Neural progenitor cell (in vitro differentiated cells): ENCODE measurements around the gene MAGEA9. TPM values are rescaled to one million over a fixed set of nuclear protein-coding genes. Genes with fewer than 3 reads are reported as not detected.
A peak's percentile ranks its signal among the peaks of the same experiment; 100 is the strongest.

Experiments used
- DNase-seq: peaks from one replicate; pipeline ENCODE4 v3.0.0-alpha.2; 2016; ENCODE audit warnings: low spot score
- H2AFZ ChIP-seq: fragments of 200-600 bp; sonication (generic); replicated peaks from 2 replicates; pipeline ENCODE4 v1.6.1; 2016; ENCODE audit warnings: antibody characterized with exemption
- H3F3A ChIP-seq: fragments of 200-600 bp; sonication (generic); 2 replicates; pipeline ENCODE4 v1.6.1; 2016; ENCODE audit warnings: antibody characterized with exemption, low read depth
- H3K27ac ChIP-seq: fragments of 200-600 bp; sonication (generic); 2 replicates; pipeline ENCODE4 v1.5.1; 2016; ENCODE audit warnings: mild to moderate bottlenecking
- H3K27me3 ChIP-seq: fragments of 200-600 bp; sonication (generic); 2 replicates; pipeline ENCODE4 v1.6.1; 2016; ENCODE audit warnings: mild to moderate bottlenecking, moderate library complexity
- H3K36me3 ChIP-seq: fragments of 200-600 bp; sonication (generic); 2 replicates; pipeline ENCODE4 v1.5.1; 2016
- H3K4me1 ChIP-seq: fragments of 200-600 bp; sonication (generic); 2 replicates; pipeline ENCODE4 v1.6.1; 2016; ENCODE audit warnings: mixed run types
- H3K4me2 ChIP-seq: fragments of 200-600 bp; sonication (generic); 2 replicates; pipeline ENCODE4 v1.6.1; 2016
- H3K4me3 ChIP-seq: fragments of 200-600 bp; sonication (generic); 2 replicates; pipeline ENCODE4 v1.5.1; 2016
- H3K79me2 ChIP-seq: fragments of 200-600 bp; sonication (generic); 2 replicates; pipeline ENCODE4 v1.6.1; 2016; ENCODE audit warnings: low read depth
- H3K9ac ChIP-seq: fragments of 200-600 bp; sonication (generic); 2 replicates; pipeline ENCODE4 v1.6.1; 2016
- H3K9me3 ChIP-seq: fragments of 200-600 bp; sonication (generic); 2 replicates; pipeline ENCODE4 v1.5.1; 2016; ENCODE audit warnings: low read depth
- H4K20me1 ChIP-seq: fragments of 200-600 bp; sonication (generic); 2 replicates; pipeline ENCODE4 v1.6.1; 2016; ENCODE audit warnings: low read depth
- H3K27ac Mint-ChIP-seq: 3 replicates; pipeline ENCODE4 v1.8.0; 2021; ENCODE audit warnings: mixed read lengths
- H3K27me3 Mint-ChIP-seq: 2 replicates; pipeline ENCODE4 v1.8.0; 2022; ENCODE audit warnings: low read depth, mild to moderate bottlenecking, inconsistent platforms, moderate library complexity, mixed read lengths; ENCODE audit not compliant: insufficient read depth
- H3K36me3 Mint-ChIP-seq: 3 replicates; pipeline ENCODE4 v1.8.0; 2021; ENCODE audit warnings: mixed read lengths
- H3K4me1 Mint-ChIP-seq: 3 replicates; pipeline ENCODE4 v1.8.0; 2021; ENCODE audit warnings: mixed read lengths
- H3K4me3 Mint-ChIP-seq: 3 replicates; pipeline ENCODE4 v1.8.0; 2021; ENCODE audit warnings: mild to moderate bottlenecking, moderate library complexity, mixed read lengths
- H3K9me3 Mint-ChIP-seq: 3 replicates; pipeline ENCODE4 v1.8.0; 2020; ENCODE audit warnings: mixed read lengths
- EZH2 ChIP-seq: fragments of 200-600 bp; sonication (generic); IDR thresholded peaks from 2 replicates; pipeline ENCODE4 v1.6.1; 2017; ENCODE audit warnings: antibody characterized with exemption, mild to moderate bottlenecking, moderate library complexity
- EZH2phosphoT487 ChIP-seq: fragments of 200-600 bp; sonication (generic); IDR thresholded peaks from 2 replicates; pipeline ENCODE4 v1.6.1; 2017; ENCODE audit warnings: antibody characterized with exemption
- total RNA-seq: library from RNA; depleted of rRNA; stranded (reverse); fragments of >200 nt; gene quantifications from 2 replicates; pipeline ENCODE4 v1.2.3, GENCODE V29; 2015; ENCODE audit warnings: low replicate concordance
- TF ChIP-seq, protein P1 (sequence below): fragments of 200-600 bp; sonication (generic); IDR thresholded peaks from 2 replicates; pipeline ENCODE4 v1.5.1; 2017; ENCODE audit warnings: antibody characterized with exemption, mild to moderate bottlenecking

The MAGEA9 gene
- total RNA-seq, 1 donor from 2014 or later, result not detected

DNA sequence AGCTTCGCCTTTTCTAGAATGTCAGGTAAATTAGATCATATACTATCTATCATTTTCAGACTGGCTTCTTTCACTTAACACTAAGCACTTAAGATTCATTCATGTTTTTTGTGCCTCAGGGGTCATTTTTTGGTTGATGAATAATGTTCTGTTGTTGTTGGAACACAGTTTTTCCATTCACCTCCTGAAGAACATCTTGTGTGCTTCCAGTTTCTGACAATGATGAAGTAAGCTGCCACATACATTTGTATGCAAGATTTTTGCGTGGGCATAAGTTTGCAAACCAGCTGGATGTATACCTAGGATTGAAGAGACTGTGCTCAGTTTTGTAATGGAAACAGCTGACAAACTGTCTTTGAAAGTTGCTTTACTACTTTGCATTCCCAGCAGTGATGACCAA lies 37.6 kb downstream of the MAGEA9 start:
- Histone ChIP-seq H3K79me2 (no peaks in the 10 kb centered on the region), H3K4me1 (no peaks in the 10 kb centered on the region), H3K27me3 (no peaks in the 10 kb centered on the region), H3K9ac (no peak overlapping the region), H4K20me1 (no peaks in the 10 kb centered on the region), H2AFZ (no peak overlapping the region), H3K27ac (no peak overlapping the region), H3K36me3 (no peaks in the 10 kb centered on the region), H3K4me2 (no peak overlapping the region), H3F3A (no peaks in the 10 kb centered on the region), H3K9me3 (no peaks in the 10 kb centered on the region), H3K4me3 (no peak overlapping the region)
- Mint-ChIP-seq H3K27ac (no peak overlapping the region), H3K27me3 (peaks cover 5% of the 10 kb centered on the region), H3K4me1 (no peaks in the 10 kb centered on the region), H3K36me3 (no peaks in the 10 kb centered on the region), H3K4me3 (no peak overlapping the region), H3K9me3 (peaks cover 2% of the 10 kb centered on the region)
- no peak for DNase-seq
- TF ChIP-seq EZH2 (no peak), EZH2phosphoT487 (no peak)
- TF ChIP-seq, protein P1, sequence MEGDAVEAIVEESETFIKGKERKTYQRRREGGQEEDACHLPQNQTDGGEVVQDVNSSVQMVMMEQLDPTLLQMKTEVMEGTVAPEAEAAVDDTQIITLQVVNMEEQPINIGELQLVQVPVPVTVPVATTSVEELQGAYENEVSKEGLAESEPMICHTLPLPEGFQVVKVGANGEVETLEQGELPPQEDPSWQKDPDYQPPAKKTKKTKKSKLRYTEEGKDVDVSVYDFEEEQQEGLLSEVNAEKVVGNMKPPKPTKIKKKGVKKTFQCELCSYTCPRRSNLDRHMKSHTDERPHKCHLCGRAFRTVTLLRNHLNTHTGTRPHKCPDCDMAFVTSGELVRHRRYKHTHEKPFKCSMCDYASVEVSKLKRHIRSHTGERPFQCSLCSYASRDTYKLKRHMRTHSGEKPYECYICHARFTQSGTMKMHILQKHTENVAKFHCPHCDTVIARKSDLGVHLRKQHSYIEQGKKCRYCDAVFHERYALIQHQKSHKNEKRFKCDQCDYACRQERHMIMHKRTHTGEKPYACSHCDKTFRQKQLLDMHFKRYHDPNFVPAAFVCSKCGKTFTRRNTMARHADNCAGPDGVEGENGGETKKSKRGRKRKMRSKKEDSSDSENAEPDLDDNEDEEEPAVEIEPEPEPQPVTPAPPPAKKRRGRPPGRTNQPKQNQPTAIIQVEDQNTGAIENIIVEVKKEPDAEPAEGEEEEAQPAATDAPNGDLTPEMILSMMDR, result no peak

DNA sequence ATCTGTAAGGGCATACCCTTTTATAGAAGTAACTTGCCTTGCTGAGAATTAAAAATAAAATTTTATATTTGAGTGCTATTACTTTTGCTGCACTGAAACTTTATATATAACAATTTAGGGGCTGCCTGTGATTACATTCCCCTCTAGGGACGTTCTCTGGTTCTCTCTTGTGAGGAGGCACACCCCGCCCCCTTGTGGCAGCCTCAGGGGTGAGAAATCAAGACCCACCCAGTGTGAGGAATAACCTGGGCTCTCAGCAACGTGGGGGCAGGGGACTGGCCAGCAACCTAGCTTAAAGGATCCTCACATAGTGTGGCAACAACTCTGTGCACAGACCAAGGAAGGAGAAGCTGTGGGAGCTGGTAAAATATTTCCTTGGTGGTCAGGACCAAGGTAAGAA lies 43.7 kb downstream of the MAGEA9 start:
- Histone ChIP-seq H3K27ac (no peak overlapping the region), H3K36me3 (no peaks in the 10 kb centered on the region), H3K4me2 (no peak overlapping the region), H2AFZ (no peak overlapping the region), H3K27me3 (peaks cover 7% of the 10 kb centered on the region), H3K4me1 (peaks cover 17% of the 10 kb centered on the region), H4K20me1 (no peaks in the 10 kb centered on the region), H3K9me3 (no peaks in the 10 kb centered on the region), H3K9ac (no peak overlapping the region), H3K4me3 (no peak overlapping the region), H3K79me2 (no peaks in the 10 kb centered on the region), H3F3A (peaks cover 29% of the 10 kb centered on the region)
- peak; percentile 43 for DNase-seq
- H3K9me3 Mint-ChIP-seq, result peaks cover 6% of the 10 kb centered on the region
- H3K27me3 Mint-ChIP-seq, result peaks cover 7% of the 10 kb centered on the region
- no peak overlapping the region for H3K4me3 Mint-ChIP-seq
- no peaks in the 10 kb centered on the region for H3K36me3 Mint-ChIP-seq
- TF ChIP-seq EZH2 (no peak), EZH2phosphoT487 (no peak)
- TF ChIP-seq, protein P1, result peak; percentile 49
- no peak overlapping the region for H3K27ac Mint-ChIP-seq
- peaks cover 22% of the 10 kb centered on the region for H3K4me1 Mint-ChIP-seq

DNA sequence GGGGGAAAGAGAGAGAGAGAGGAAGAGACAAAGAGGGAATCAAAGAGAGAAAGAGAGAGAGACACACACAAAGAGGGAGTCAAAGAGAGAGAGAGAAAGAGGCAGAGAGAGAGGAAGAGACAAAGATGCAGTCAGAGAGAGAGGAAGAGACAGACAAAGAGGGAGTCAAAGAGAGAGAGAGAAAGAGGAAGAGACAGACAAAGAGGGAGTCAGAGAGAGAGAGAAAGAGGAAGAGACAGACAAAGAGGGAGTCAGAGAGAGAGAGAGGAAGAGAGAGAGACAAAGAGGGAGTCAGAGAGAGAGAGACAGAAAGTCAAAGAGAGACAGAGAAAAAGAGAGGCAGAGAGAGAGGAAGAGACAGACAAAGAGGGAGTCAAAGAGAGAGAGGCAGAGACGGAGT lies 45.5 kb downstream of the MAGEA9 start:
- peaks cover 6% of the 10 kb centered on the region for H3K9me3 Mint-ChIP-seq
- peaks cover 32% of the 10 kb centered on the region for H3K4me1 Mint-ChIP-seq
- Histone ChIP-seq H3K9me3 (no peaks in the 10 kb centered on the region), H2AFZ (no peak overlapping the region), H3K27ac (no peak overlapping the region), H4K20me1 (no peaks in the 10 kb centered on the region), H3K4me2 (peak overlapping the region; percentile 70), H3F3A (peaks cover 40% of the 10 kb centered on the region), H3K9ac (no peak overlapping the region), H3K4me3 (no peak overlapping the region), H3K27me3 (peaks cover 7% of the 10 kb centered on the region), H3K4me1 (peaks cover 22% of the 10 kb centered on the region), H3K36me3 (no peaks in the 10 kb centered on the region), H3K79me2 (no peaks in the 10 kb centered on the region)
- TF ChIP-seq EZH2phosphoT487, result no peak
- no peak for TF ChIP-seq EZH2
- TF ChIP-seq, protein P1, result no peak
- DNase-seq, result no peak
- no peak overlapping the region for H3K27ac Mint-ChIP-seq
- peaks cover 2% of the 10 kb centered on the region for H3K27me3 Mint-ChIP-seq
- H3K4me3 Mint-ChIP-seq, result no peak overlapping the region
- no peaks in the 10 kb centered on the region for H3K36me3 Mint-ChIP-seq
